ENCODE data around the gene ACTRT1. TPM values are rescaled to one million over a fixed set of nuclear protein-coding genes. Genes with fewer than 3 reads are reported as not detected.

Gene ACTRT1
- total RNA-seq, 1 donor from 2014 or later, result not detected

- TF ChIP-seq CTCF (IDR thresholded peaks at IDR 0.05) (no peak), EZH2phosphoT487 (IDR thresholded peaks at IDR 0.05) (no peak), EZH2 (IDR thresholded peaks at IDR 0.05) (no peak)
- no peak overlapping the region for H3K4me3 Mint-ChIP-seq
- H3K4me3 ChIP-seq, result no peak overlapping the region
- H3K27ac ChIP-seq, result no peak overlapping the region
- H3K27me3 ChIP-seq, result no peaks in the 10 kb centered on the region
- H2AFZ ChIP-seq (replicated peaks), result no peak overlapping the region
- H3K27me3 Mint-ChIP-seq (ENCODE audit: insufficient read depth, low read depth), result no peaks in the 10 kb centered on the region
- no peaks in the 10 kb centered on the region for H3K4me1 Mint-ChIP-seq
- no peaks in the 10 kb centered on the region for H3K4me1 ChIP-seq
- H3F3A ChIP-seq (ENCODE audit: low read depth), result no peaks in the 10 kb centered on the region
- H3K79me2 ChIP-seq (ENCODE audit: low read depth), result no peaks in the 10 kb centered on the region
- H3K27ac Mint-ChIP-seq, result no peak overlapping the region
- no peak for DNase-seq (ENCODE audit: low spot score)
- peaks cover 4% of the 10 kb centered on the region for H3K9me3 ChIP-seq (ENCODE audit: low read depth)
- peaks cover 10% of the 10 kb centered on the region for H3K9me3 Mint-ChIP-seq
- no peak overlapping the region for H3K9ac ChIP-seq
- no peaks in the 10 kb centered on the region for H3K36me3 Mint-ChIP-seq
- H3K36me3 ChIP-seq, result peaks cover 3% of the 10 kb centered on the region
- H3K4me2 ChIP-seq, result no peak overlapping the region
- no peaks in the 10 kb centered on the region for H4K20me1 ChIP-seq (ENCODE audit: low read depth)
Observed at GRCh38 chrX:128020701-128021100, 31.5 kb downstream of the ACTRT1 start.

GRCh38 chrX:128019218-128019617 is 33.0 kb downstream of the ACTRT1 start:
- H3K4me3 Mint-ChIP-seq, result no peak overlapping the region

GRCh38 chrX:128012015-128012414 is 40.2 kb downstream of the ACTRT1 start:
- Histone ChIP-seq H3K4me3 (no peak overlapping the region), H3F3A (ENCODE audit: low read depth) (no peaks in the 10 kb centered on the region), H3K27ac (no peak overlapping the region), H4K20me1 (ENCODE audit: low read depth) (no peaks in the 10 kb centered on the region), H2AFZ (replicated peaks) (no peak overlapping the region), H3K27me3 (no peaks in the 10 kb centered on the region), H3K9me3 (ENCODE audit: low read depth) (peaks cover 17% of the 10 kb centered on the region), H3K4me1 (no peaks in the 10 kb centered on the region), H3K4me2 (no peak overlapping the region), H3K36me3 (no peaks in the 10 kb centered on the region), H3K79me2 (ENCODE audit: low read depth) (no peaks in the 10 kb centered on the region), H3K9ac (no peak overlapping the region)
- H3K4me3 Mint-ChIP-seq, result no peak overlapping the region
- TF ChIP-seq EZH2 (IDR thresholded peaks at IDR 0.05), result no peak
- no peaks in the 10 kb centered on the region for H3K4me1 Mint-ChIP-seq
- DNase-seq (ENCODE audit: low spot score), result no peak
- peaks cover 7% of the 10 kb centered on the region for H3K9me3 Mint-ChIP-seq
- no peaks in the 10 kb centered on the region for H3K27me3 Mint-ChIP-seq (ENCODE audit: insufficient read depth, low read depth)
- no peak overlapping the region for H3K27ac Mint-ChIP-seq
- no peaks in the 10 kb centered on the region for H3K36me3 Mint-ChIP-seq

More at GRCh38 chrX:128019218-128019617, 33.0 kb downstream of the ACTRT1 start:
- Histone ChIP-seq H3K4me1 (no peaks in the 10 kb centered on the region), H3K27ac (no peak overlapping the region), H3F3A (ENCODE audit: low read depth) (no peaks in the 10 kb centered on the region), H3K9ac (no peak overlapping the region), H3K36me3 (peaks cover 3% of the 10 kb centered on the region), H3K4me3 (no peak overlapping the region), H2AFZ (replicated peaks) (no peak overlapping the region), H4K20me1 (ENCODE audit: low read depth) (no peaks in the 10 kb centered on the region), H3K4me2 (no peak overlapping the region), H3K27me3 (no peaks in the 10 kb centered on the region), H3K79me2 (ENCODE audit: low read depth) (no peaks in the 10 kb centered on the region), H3K9me3 (ENCODE audit: low read depth) (peaks cover 9% of the 10 kb centered on the region)
- DNase-seq (ENCODE audit: low spot score), result no peak
- Mint-ChIP-seq H3K9me3 (peaks cover 9% of the 10 kb centered on the region), H3K27ac (no peak overlapping the region), H3K4me1 (no peaks in the 10 kb centered on the region), H3K36me3 (no peaks in the 10 kb centered on the region), H3K27me3 (ENCODE audit: insufficient read depth, low read depth) (no peaks in the 10 kb centered on the region)
- no peak for TF ChIP-seq CTCF (IDR thresholded peaks at IDR 0.05)
- no peak for TF ChIP-seq EZH2 (IDR thresholded peaks at IDR 0.05)
- no peak for TF ChIP-seq EZH2phosphoT487 (IDR thresholded peaks at IDR 0.05)

- Histone ChIP-seq H4K20me1 (ENCODE audit: low read depth) (no peaks in the 10 kb centered on the region), H3K4me2 (no peak overlapping the region), H3K27me3 (no peaks in the 10 kb centered on the region), H3K9me3 (ENCODE audit: low read depth) (peaks cover 2% of the 10 kb centered on the region), H2AFZ (replicated peaks) (no peak overlapping the region), H3K9ac (no peak overlapping the region), H3K36me3 (no peaks in the 10 kb centered on the region), H3K4me3 (no peak overlapping the region), H3K4me1 (no peaks in the 10 kb centered on the region), H3F3A (ENCODE audit: low read depth) (no peaks in the 10 kb centered on the region), H3K27ac (no peak overlapping the region), H3K79me2 (ENCODE audit: low read depth) (no peaks in the 10 kb centered on the region)
- H3K27ac Mint-ChIP-seq, result no peak overlapping the region
- H3K27me3 Mint-ChIP-seq (ENCODE audit: insufficient read depth, low read depth), result no peaks in the 10 kb centered on the region
- no peaks in the 10 kb centered on the region for H3K9me3 Mint-ChIP-seq
- H3K36me3 Mint-ChIP-seq, result no peaks in the 10 kb centered on the region
- no peaks in the 10 kb centered on the region for H3K4me1 Mint-ChIP-seq
- H3K4me3 Mint-ChIP-seq, result no peak overlapping the region
- TF ChIP-seq EZH2 (IDR thresholded peaks at IDR 0.05) (no peak), CTCF (IDR thresholded peaks at IDR 0.05) (no peak), EZH2phosphoT487 (IDR thresholded peaks at IDR 0.05) (no peak)
- no peak for DNase-seq (ENCODE audit: low spot score)
Observed at GRCh38 chrX:128007882-128008281, 44.3 kb downstream of the ACTRT1 start.

Measured in neural progenitor cell (in vitro differentiated cells).